ENCODE measurements around the gene PNMA8A. TPM values are rescaled to one million over a fixed set of nuclear protein-coding genes. Genes with fewer than 3 reads are reported as not detected.

Gene PNMA8A
- total and polyA plus RNA-seq, 2 of the 13 experiments (the other 11 are each of a cell fraction or from before 2014, with no cell fraction given), result 0.13 to 0.51 TPM

- in situ Hi-C loops (cut with HindIII; ENCODE audit: extremely low pct_ligation_motif_present, low pct_unique_long_range_greater_than_20kb) (no loop called here), intact Hi-C loops (cut with micrococcal nuclease; ENCODE audit: unreplicated experiment) (no loop called here)
- no peak overlapping the region for H3K4me2 ChIP-seq (ENCODE audit: low read depth, low read length)
- CTCF ChIA-PET (ENCODE audit: low intra/inter-chr PET ratio, low total read pairs), result no interaction called here
- H3K79me2 ChIP-seq (ENCODE audit: insufficient read depth, low read length), result no peaks in the 10 kb centered on the region
- DNase-seq (ENCODE audit: low spot score) (no peak), FAIRE-seq (no peak), ATAC-seq (no peak)
- H3K27me3 ChIP-seq (ENCODE audit: control insufficient read depth in 1 of 2, insufficient read depth in 2 of 2, low read length in 2 of 2), result peaks cover 0 to 5% of the 10 kb centered on the region in 2 experiments; a peak in 2 of 5 replicates
- no TSS peak for BruUV-seq (replicated peaks)
- WGBS (ENCODE audit: low lambda C conversion rate), result 12% methylated on average over 5 of the region's 5 CpGs
- H3K36me3 ChIP-seq (replicated peaks in 1 of 2; ENCODE audit: control insufficient read depth in 1 of 2, insufficient read depth in 2 of 2, low read length in 2 of 2), result no peaks in the 10 kb centered on the region
- no peaks in the 10 kb centered on the region for H3K4me1 ChIP-seq (ENCODE audit: insufficient read depth, low read length)
- TF ChIP-seq REXO4 (CRISPR knock-in tag; IDR thresholded peaks at IDR 0.05; ENCODE audit: borderline replicate concordance) (no peak), ZIK1 (CRISPR knock-in tag; IDR thresholded peaks at IDR 0.05; ENCODE audit: borderline replicate concordance, low read depth) (no peak), SMC3 (IDR thresholded peaks at IDR 0.05; ENCODE audit: low read length) (no peak), ZNF251 (CRISPR knock-in tag; IDR thresholded peaks at IDR 0.05) (no peak), SUZ12 (IDR thresholded peaks at IDR 0.05; ENCODE audit: low read depth, low read length) (no peak), ZNF839 (CRISPR knock-in tag; IDR thresholded peaks at IDR 0.05; ENCODE audit: borderline replicate concordance) (no peak), ZKSCAN8 (CRISPR knock-in tag; IDR thresholded peaks at IDR 0.05; ENCODE audit: borderline replicate concordance) (no peak), ZNF543 (CRISPR knock-in tag; IDR thresholded peaks at IDR 0.05) (no peak), FOXO1 (CRISPR knock-in tag; IDR thresholded peaks at IDR 0.05) (no peak), GMEB1 (CRISPR knock-in tag; IDR thresholded peaks at IDR 0.05; ENCODE audit: borderline replicate concordance) (no peak), HMGA1 (CRISPR knock-in tag; conservative IDR thresholded peaks at IDR 0.05) (no peak), ZNF605 (CRISPR knock-in tag; IDR thresholded peaks at IDR 0.05) (no peak), ZFP36 (IDR thresholded peaks at IDR 0.05; ENCODE audit: borderline replicate concordance, low read depth, low read length, partially characterized antibody) (no peak), ZNF674 (CRISPR knock-in tag; IDR thresholded peaks at IDR 0.05; ENCODE audit: low read depth) (no peak)
- TF ChIP-seq, protein P1, sequence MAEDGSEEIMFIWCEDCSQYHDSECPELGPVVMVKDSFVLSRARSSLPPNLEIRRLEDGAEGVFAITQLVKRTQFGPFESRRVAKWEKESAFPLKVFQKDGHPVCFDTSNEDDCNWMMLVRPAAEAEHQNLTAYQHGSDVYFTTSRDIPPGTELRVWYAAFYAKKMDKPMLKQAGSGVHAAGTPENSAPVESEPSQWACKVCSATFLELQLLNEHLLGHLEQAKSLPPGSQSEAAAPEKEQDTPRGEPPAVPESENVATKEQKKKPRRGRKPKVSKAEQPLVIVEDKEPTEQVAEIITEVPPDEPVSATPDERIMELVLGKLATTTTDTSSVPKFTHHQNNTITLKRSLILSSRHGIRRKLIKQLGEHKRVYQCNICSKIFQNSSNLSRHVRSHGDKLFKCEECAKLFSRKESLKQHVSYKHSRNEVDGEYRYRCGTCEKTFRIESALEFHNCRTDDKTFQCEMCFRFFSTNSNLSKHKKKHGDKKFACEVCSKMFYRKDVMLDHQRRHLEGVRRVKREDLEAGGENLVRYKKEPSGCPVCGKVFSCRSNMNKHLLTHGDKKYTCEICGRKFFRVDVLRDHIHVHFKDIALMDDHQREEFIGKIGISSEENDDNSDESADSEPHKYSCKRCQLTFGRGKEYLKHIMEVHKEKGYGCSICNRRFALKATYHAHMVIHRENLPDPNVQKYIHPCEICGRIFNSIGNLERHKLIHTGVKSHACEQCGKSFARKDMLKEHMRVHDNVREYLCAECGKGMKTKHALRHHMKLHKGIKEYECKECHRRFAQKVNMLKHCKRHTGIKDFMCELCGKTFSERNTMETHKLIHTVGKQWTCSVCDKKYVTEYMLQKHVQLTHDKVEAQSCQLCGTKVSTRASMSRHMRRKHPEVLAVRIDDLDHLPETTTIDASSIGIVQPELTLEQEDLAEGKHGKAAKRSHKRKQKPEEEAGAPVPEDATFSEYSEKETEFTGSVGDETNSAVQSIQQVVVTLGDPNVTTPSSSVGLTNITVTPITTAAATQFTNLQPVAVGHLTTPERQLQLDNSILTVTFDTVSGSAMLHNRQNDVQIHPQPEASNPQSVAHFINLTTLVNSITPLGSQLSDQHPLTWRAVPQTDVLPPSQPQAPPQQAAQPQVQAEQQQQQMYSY (CRISPR knock-in tag; IDR thresholded peaks at IDR 0.05), result no peak
- H3K9ac ChIP-seq (ENCODE audit: insufficient read depth, low read depth, low read length), result no peak overlapping the region
- POLR2A ChIA-PET, result no interaction called here
- H4K20me1 ChIP-seq (ENCODE audit: insufficient read depth, low read length), result no peaks in the 10 kb centered on the region
- no peak overlapping the region for H2AFZ ChIP-seq (ENCODE audit: low read length)
- no peaks in the 10 kb centered on the region for H3K9me3 ChIP-seq (ENCODE audit: low read length)
- no peak overlapping the region for H3K4me3 ChIP-seq (replicated peaks in 1 of 3; ENCODE audit: insufficient read depth in 1 of 3, low read depth in 2 of 3, low read length in 3 of 3)
- no peak overlapping the region for H3K27ac ChIP-seq (ENCODE audit: extremely low read length, insufficient read depth, low read length)
Observed at GRCh38 chr19:46481947-46482346, 10.6 kb upstream of the PNMA8A start.

All from HepG2 (cell line).